Stimulated activated CD8-positive, alpha-beta memory T cell treated with anti-CD3 and anti-CD28 coated beads, Interleukin-12 subunit alpha, Interleukin-12 subunit beta, amount 100 ng/mL, for 1 hour (primary cell): ENCODE data around the gene ZFP36L1.

Experiments used
- DNase-seq: peaks from one replicate; pipeline ENCODE4 v3.0.0-alpha.2; 2020; ENCODE audit warnings: low read depth

The ZFP36L1 gene, protein sequence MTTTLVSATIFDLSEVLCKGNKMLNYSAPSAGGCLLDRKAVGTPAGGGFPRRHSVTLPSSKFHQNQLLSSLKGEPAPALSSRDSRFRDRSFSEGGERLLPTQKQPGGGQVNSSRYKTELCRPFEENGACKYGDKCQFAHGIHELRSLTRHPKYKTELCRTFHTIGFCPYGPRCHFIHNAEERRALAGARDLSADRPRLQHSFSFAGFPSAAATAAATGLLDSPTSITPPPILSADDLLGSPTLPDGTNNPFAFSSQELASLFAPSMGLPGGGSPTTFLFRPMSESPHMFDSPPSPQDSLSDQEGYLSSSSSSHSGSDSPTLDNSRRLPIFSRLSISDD

DNA sequence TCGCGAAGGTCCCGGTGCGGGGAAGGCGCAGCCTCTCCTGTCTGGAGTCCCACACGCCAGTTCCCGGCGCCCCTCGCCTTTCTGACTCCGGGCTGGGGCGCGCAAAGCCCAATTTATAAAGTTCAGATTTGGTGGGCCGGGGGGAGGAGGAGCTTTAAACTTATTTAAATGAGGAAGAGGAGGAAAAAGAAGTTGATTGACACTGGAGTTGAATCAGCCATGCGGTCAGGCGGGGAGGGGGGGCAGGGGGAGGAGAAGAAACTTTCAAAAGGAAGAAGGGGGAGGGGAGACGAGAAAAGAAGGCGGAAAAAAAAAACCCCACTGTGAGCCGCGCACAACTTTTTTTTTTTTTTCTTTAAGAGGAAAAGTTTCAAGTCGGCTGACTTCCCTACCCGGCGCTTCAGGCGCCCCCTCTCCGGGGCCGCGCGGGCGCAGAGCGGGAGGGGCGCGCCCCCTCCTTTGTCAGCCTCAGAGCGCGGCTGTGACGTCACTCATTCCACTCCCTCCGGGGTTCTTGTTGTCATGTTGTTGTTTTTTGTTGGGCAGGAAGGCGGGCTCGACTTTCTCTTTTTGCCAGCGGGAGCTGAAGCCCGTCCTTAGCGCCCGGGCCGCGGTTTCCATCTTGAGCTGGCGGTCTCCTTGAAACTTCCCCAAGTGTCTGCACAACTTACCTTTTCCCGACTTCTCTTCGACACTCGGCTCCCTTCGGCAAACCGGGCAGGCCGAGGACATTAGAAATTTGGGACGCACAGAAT, at the start of gene ZFP36L1:
TSS of gene ZFP36L1 (minus strand) at position 89 of the 755 bp plus-strand sequence. CDS start 129 bp downstream, outside the sequence.
- peak; percentile 91 for DNase-seq

DNA sequence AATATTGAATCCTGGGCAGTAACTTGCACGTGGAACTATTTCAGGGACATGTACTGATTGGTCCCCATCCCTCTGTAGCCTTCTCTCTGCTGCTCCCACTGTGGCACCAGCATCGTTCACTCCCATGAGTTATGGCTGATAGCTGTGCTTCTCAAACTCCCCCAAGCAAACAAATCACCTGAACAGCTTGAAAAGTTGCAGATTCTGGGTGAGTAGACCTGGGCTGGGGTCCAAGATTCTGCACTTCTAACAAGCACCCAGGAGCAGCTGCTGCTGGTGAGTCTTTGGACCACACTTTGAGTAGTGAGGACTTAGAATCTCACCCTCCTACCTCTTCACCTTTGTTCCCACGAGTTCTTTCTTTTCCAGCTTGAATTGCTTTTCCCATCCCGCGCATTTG, 49.4 kb upstream of the ZFP36L1 start:
- DNase-seq: no peak

GRCh38 chr14:68841016-68841809, 48.3 kb upstream of the ZFP36L1 start:
- DNase-seq: no peak

GRCh38 chr14:68840454-68840853, 47.6 kb upstream of the ZFP36L1 start:
- no peak for DNase-seq

- DNase-seq: no peak
These were observed 43.2 kb upstream of the ZFP36L1 start for GRCh38 chr14:68836082-68836481.

- DNase-seq: no peak
These were observed 41.9 kb upstream of the ZFP36L1 start for GRCh38 chr14:68834816-68835215.

DNA sequence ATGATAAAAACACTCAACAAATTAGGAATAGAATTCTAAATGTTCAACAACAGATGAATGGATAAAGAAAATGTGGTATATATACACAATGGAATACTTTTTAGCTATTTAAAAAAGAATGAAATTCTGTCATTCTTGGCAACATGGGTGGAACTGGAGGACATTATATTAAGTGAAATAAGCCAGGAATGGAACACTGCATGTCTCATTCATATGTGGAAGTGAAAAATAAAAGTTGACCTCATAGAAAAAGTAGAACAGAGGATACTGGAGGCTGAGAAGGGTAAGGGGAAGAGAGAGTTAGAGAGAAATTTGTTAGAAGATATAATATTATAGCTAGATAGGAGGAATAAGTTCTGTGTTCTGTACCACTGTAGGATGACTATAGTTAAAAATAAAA, 35.8 kb upstream of the ZFP36L1 start:
- no peak for DNase-seq

DNA sequence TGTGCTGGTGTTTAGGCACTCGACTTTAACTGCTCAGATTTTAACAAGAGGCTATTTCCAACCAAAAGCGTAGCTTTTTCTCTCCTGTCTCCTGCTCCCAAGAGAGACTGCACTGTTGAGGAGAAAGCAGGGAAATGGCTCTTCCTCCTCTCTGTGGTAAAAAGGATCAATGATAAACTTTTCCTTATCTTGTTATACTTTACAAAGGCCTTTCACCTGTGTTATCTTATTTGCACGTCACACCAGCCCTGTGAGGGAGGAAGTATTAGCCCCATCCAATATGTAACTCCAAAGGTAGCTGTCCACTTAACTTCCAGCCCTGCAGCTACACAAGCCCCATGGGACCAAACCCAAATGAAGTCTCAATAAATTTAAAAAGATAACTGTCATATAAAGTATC, 32.9 kb upstream of the ZFP36L1 start:
- DNase-seq: no peak

DNA sequence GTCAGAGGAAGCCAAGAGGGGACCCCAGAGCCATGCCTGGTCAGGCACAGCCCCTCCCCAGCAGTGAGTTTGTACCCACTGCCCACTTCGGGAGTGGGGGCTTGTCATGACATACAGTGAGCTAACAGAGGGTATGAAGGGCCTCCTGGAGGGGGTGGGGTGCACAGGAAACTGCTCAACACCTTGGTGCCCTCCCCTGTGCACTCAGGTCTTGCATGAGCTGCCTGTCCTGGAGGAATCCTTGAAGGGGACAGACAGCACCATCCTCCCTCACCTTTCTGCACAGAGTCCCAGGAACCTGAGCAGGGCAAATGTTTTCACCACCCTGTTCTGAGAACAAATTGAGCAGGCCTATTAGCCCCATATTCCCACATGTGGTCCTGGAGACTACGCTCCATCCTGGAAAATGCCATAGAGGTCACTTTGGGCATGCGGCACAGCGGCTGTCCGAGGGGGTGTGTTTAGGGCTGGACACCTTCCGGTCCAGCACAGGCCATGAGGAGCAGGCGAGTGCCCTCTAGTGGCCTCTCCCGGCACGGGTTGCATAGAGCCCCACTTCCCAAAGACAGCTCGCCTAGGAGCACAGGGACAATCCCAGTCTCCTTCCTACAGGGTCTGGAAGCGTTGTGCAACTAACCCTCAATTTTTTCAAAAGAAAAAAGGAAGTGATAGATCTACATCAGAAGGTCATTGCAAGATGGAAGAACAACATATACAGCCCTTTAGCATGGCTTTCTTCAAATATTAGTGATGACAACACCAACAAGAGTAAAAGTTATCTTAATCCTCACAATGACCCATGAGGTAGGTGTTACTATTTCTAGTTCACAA, 31.9 kb upstream of the ZFP36L1 start:
- DNase-seq: no peak

DNA sequence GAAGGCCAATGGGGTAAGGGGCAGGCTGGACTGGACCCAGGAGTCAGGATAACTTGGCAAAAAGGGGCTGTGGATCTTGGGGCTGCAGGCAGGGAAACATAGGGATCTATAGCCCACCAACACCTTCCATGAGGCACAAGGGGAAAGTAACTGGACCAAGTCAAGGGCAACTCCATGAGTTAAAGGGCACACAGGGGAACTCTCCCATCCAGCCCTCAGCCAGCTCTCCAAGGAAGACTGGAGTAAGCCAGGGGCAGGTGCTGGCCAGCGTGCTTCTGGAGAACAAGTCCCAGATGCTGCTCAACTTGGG, 31.3 kb upstream of the ZFP36L1 start:
- no peak for DNase-seq

DNA sequence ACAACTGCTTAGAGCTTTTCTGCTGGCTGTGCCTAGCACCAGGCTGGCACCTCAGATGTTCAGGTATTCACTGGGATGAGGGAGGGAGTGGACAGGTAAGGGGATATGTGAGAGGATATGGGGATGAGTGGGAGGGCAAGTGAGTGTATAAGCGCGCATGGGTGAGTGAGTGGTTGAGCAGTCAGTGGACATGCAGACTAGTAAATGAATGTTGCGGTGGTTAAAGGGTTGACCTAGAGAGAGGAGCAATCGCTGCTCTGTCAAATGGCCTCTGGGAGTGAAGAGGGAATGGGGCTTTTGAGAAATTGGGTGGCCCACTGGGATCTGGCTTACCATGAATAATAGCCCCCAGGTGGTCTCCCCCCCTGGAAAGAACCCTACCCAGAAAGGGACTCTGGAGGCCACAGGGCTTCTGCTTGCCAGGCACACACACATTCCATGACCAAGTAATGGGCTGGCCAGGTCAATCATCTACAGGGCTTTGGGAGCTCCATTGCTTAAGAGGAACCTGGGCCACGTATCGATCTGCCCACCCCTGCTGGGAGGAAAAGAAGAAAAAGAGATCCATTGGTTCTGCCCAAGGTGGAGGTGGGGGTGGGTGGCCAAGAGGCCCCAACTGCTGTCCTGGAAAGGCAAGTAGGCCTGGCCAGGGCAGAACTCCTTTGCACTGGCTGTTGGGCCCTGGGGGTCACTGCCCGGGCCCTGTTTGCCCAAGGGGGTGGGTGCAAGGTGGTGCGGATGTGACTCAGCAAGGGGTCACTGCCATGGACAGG, 30.8 kb upstream of the ZFP36L1 start:
- no peak for DNase-seq

DNA sequence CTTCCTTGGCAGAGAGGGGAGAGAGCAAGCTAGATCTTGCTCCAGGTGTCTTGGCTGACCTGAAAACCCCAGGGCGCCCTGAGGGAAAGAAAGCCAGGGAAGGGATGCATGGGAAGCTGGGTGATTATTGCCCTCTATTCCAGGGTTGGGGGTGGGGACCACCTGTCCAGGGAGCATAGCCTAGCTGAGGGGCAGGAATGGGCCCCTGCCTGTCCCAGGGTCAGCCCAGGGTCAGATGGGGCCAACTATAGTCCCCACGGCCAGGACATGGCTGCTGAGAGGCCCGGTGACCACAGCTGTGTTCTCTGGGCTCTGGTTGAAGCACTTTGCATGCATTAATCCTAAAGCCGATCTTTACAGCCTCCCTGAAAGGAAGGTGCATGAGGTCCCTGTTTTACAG, 30.1 kb upstream of the ZFP36L1 start:
- DNase-seq: no peak

DNA sequence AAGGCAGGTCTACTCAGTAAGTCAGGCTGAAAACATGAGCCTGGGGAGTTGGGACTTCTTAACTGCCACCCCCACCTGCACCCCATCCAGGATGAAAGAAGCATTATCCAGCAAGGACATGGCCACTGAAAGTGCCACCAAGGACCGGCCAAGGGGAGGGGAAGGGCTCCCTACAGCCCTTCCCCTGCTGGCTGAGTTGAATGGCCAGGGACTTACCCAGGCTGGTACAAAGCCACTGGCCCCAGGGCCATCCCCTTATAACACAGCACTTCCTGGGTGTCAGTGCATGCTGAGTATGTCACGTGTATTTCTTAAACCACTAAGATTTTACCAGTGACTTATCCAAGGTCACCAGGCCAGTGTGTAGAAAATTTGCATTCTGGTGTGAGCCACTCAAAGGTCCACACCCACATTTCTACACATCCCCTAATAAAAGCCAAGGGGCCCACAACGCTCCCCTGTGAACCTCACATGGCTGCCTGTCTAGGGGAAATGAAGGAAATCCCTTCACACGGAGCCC, 29.3 kb upstream of the ZFP36L1 start:
- DNase-seq: no peak

DNA sequence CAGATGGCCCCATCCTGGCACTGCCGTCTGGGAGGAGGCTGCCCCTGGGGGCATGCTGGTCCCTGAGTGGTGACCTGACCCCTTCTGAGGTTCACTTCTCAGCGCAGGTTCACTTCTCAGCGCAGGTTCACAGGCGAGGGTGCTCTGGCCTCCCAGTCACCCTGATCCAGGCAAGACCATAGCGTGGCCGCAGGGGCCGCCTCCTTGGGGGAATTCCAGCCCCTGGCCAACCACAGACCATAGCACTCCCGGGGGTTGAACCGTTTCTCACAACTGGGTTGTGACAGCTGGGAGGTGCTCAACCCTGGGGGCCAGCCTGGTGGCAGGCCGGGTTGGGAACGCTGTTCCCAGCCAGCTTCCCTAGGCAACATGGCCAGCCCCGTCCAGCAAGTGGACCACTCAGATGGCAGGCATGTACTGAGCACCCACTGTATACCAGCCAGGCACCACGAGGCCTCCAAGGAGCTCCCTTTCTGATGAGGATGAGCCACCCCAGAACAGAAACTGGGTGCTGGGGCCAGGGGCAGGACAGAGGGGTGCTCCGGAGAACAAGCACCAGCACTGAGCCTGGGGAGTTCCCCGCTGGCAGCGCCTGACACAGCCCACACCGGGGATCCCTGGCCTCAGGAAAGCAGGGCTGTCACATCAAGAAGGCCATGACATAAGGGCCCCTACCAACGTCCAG, 28.3 kb upstream of the ZFP36L1 start:
- no peak for DNase-seq

GRCh38 chr14:68820536-68820935, 27.7 kb upstream of the ZFP36L1 start:
- no peak for DNase-seq

GRCh38 chr14:68820119-68820518, 27.3 kb upstream of the ZFP36L1 start:
- no peak for DNase-seq

GRCh38 chr14:68819260-68819691, 26.4 kb upstream of the ZFP36L1 start:
- DNase-seq: no peak

DNA sequence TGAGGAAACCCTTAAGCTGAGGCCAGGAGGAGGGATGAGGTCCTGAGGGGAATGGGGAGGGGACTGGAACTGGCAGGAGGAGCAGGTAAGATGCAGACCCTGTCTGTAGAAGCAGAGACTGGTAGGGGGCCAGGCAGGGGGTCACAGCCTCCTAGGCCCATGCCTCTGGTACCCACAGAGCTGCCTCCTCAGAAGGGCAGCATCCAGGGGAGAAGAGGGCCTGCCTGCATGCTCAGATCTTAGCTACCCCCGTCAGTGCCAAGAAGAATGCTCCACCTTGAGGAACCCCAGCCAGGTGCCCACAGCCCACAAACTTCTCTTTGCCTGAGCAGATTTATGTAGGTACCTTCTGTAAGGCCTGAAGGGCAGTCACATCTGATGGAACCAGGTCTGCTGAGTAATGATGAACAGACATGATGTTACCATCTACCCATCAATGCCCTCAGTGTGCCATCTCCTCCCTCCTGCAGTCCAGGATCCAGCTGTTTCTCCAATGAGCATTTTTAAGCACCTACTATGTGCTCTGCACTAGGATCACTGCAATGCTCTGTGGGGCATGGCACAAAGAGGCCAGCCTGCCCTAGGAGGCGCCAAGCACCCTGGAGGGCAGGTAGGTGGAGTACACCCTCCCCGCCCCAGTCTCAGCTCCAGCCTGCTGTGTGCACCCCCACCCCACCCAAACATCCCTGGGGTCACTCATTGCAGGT, 24.8 kb upstream of the ZFP36L1 start:
- DNase-seq: no peak

DNA sequence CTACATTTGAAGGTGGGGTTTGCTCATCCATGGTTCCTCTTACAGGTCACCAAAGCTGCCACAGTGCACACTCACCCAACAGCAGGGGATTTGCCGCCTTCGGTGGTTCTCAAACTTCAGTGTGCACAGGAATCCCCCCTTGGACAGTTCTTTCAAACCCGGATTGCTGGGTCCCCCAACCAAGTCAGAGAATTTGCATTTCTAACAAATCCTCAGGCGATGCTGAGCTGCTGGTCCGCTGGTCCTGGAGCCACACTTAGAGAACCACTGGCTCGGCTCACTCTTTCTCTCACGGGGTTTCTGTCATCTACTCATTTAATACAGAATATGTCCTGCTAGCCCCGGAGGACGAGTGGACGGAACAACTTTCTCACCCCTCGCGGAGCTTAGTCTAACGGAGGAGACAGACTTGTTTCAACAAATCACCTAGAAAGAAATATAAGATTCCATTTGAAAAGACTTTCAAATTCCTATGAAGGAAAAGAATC, 24.1 kb upstream of the ZFP36L1 start:
- no peak for DNase-seq
